Fibroblast of lung (primary cell): ENCODE results near the gene AQP1.

Source experiments
- CTCF ChIP-seq, 2 donors: IDR thresholded peaks in 1 of 2; conservative IDR thresholded peaks in 1 of 2; 1 replicate in 1 of 2; 2 replicates in 1 of 2; pipeline ENCODE4 v1.5.1; 2011 to 2012; ENCODE audit warnings: low read length in 2 of 2, control low read depth in 1 of 2, inconsistent platforms in 1 of 2, low read depth in 1 of 2, mild to moderate bottlenecking in 1 of 2
- EZH2 ChIP-seq: IDR thresholded peaks from 2 replicates; pipeline ENCODE4 v1.5.1; 2012; ENCODE audit warnings: low read length, control low read depth, mild to moderate bottlenecking; ENCODE audit errors: missing control alignments

- no peak for TF ChIP-seq EZH2
- TF ChIP-seq CTCF (conservative IDR thresholded peaks at IDR 0.05 in 1 of 2, IDR thresholded peaks at IDR 0.05 in 1 of 2; ENCODE audit: low read depth in 1 of 2, low read length in 2 of 2), result no peak
These were observed 60.3 kb downstream of the AQP1 start for GRCh38 chr7:30971840-30972563.
